ENCODE results near the gene PRR14.

DNA sequence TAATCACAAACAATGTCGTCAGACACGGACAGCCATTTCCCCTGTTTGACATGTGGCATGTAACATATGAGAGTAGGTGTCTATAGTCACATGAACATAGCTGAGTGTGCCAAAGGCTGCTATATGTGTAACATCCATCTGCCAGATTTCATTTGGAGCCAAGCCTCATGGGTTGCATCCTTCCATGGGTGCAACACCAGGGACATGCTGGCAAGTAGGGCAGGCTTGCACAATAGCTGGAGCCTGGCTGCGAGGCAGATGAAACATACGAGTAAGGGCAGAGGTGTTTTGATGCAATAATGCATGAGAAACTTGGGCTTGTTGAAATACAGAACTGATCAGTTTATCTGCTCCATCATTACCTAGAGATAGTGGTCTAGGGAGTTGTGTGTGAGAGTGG is 31.6 kb upstream of the PRR14 start:
- TF ChIP-seq, protein P1, sequence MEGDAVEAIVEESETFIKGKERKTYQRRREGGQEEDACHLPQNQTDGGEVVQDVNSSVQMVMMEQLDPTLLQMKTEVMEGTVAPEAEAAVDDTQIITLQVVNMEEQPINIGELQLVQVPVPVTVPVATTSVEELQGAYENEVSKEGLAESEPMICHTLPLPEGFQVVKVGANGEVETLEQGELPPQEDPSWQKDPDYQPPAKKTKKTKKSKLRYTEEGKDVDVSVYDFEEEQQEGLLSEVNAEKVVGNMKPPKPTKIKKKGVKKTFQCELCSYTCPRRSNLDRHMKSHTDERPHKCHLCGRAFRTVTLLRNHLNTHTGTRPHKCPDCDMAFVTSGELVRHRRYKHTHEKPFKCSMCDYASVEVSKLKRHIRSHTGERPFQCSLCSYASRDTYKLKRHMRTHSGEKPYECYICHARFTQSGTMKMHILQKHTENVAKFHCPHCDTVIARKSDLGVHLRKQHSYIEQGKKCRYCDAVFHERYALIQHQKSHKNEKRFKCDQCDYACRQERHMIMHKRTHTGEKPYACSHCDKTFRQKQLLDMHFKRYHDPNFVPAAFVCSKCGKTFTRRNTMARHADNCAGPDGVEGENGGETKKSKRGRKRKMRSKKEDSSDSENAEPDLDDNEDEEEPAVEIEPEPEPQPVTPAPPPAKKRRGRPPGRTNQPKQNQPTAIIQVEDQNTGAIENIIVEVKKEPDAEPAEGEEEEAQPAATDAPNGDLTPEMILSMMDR (IDR thresholded peaks at IDR 0.05) = no peak
- TF ChIP-seq POLR2A (IDR thresholded peaks at IDR 0.05) = no peak

Measured in sigmoid colon (tissue), 3 donors.